Measurements from ENCODE around the gene PRPF40B. TPM values are rescaled to one million over a fixed set of nuclear protein-coding genes. Genes with fewer than 3 reads are reported as not detected.

The PRPF40B gene
- total and polyA plus RNA-seq, 2 of the 13 experiments (the other 11 are each of a cell fraction or from before 2014, with no cell fraction given): 5.0 to 7.8 TPM

- TF ChIP-seq ONECUT2 (CRISPR knock-in tag; IDR thresholded peaks at IDR 0.05): no peak
- TF ChIP-seq KDM5A (IDR thresholded peaks at IDR 0.05; ENCODE audit: borderline replicate concordance, low read length): peak; percentile 33; the same call in 1 of the 2 replicates
- TF ChIP-seq ZNF574 (CRISPR knock-in tag; IDR thresholded peaks at IDR 0.05): peak; percentile 54
- peak; percentile 59; the same call in 1 of the 2 replicates for TF ChIP-seq GATAD1 (CRISPR knock-in tag; IDR thresholded peaks at IDR 0.05)
- TF ChIP-seq RAD51 (IDR thresholded peaks at IDR 0.05; ENCODE audit: borderline replicate concordance): no peak
- TF ChIP-seq BHLHE40 (IDR thresholded peaks at IDR 0.05; ENCODE audit: low read length): no peak
- 0 out of 2 replicates have a peak, but pooled peaks have one; percentile 53 for TF ChIP-seq BRF2 (CRISPR knock-in tag; IDR thresholded peaks at IDR 0.05)
- TF ChIP-seq MEIS1 (CRISPR knock-in tag; IDR thresholded peaks at IDR 0.05; ENCODE audit: borderline replicate concordance): no peak
- no peak for TF ChIP-seq GMEB2 (CRISPR knock-in tag; IDR thresholded peaks at IDR 0.05; ENCODE audit: low read depth)
- no peak for TF ChIP-seq ZFP82 (CRISPR knock-in tag; IDR thresholded peaks at IDR 0.05; ENCODE audit: borderline replicate concordance)
- TF ChIP-seq POLR2A (IDR thresholded peaks at IDR 0.05; ENCODE audit: insufficient read depth in 1 of 2, low read depth in 2 of 2, low read length in 2 of 2): peak; percentile 90 to 92
- no peak for TF ChIP-seq ZNF136 (CRISPR knock-in tag; IDR thresholded peaks at IDR 0.05; ENCODE audit: low read depth)
- peak; percentile 19; the same call in 1 of the 2 replicates for TF ChIP-seq PAXIP1 (CRISPR knock-in tag; conservative IDR thresholded peaks at IDR 0.05)
- TF ChIP-seq RBM22 (optimal IDR thresholded peaks at IDR 0.05; ENCODE audit: low read length): no peak
- TF ChIP-seq NFIB (CRISPR knock-in tag; IDR thresholded peaks at IDR 0.05; ENCODE audit: borderline replicate concordance): no peak
- 0 out of 2 replicates have a peak, but pooled peaks have one; percentile 70 for TF ChIP-seq TMF1 (CRISPR knock-in tag; IDR thresholded peaks at IDR 0.05; ENCODE audit: low read depth)
- no peak for TF ChIP-seq SRSF9 (IDR thresholded peaks at IDR 0.05; ENCODE audit: borderline replicate concordance, insufficient read depth, low read depth, low read length, poor library complexity, severe bottlenecking)
- no peak for TF ChIP-seq TRIM24 (CRISPR knock-in tag; IDR thresholded peaks at IDR 0.05)
- no peak for TF ChIP-seq EZH2 (conservative IDR thresholded peaks at IDR 0.05; ENCODE audit: low read depth, low read length)
- TF ChIP-seq ZNF24 (IDR thresholded peaks at IDR 0.05): no peak
- no peak for TF ChIP-seq STAT5B (CRISPR knock-in tag; IDR thresholded peaks at IDR 0.05)
These were observed at the start of gene PRPF40B (continued) for GRCh38 chr12:49623142-49623904.

Data from HepG2 (cell line).